IgD-negative memory B cell (primary cell): Measurements from ENCODE around the gene ALDH3A2. TPM values are rescaled to one million over a fixed set of nuclear protein-coding genes. Genes with fewer than 3 reads are reported as not detected.
"Not testable (repeated sequence)": the region's sequence is repeated elsewhere in the genome, so short reads cannot be mapped to it uniquely, and the experiment has no call there.

ENCODE experiments used
- H3K27ac Mint-ChIP-seq, 3 donors: one replicate each; pipeline ENCODE4 v1.8.0; 2020 to 2022; ENCODE audit warnings: mild to moderate bottlenecking in 3 of 3, mixed read lengths in 3 of 3, moderate library complexity in 1 of 3
- H3K27me3 Mint-ChIP-seq: one replicate; pipeline ENCODE4 v1.8.0; 2021; ENCODE audit warnings: mixed read lengths
- H3K36me3 Mint-ChIP-seq: one replicate; pipeline ENCODE4 v1.8.0; 2020; ENCODE audit warnings: mild to moderate bottlenecking, mixed read lengths
- H3K4me1 Mint-ChIP-seq, 3 donors: one replicate each; pipeline ENCODE4 v1.8.0; 2020 to 2022; ENCODE audit warnings: mixed read lengths in 3 of 3, mild to moderate bottlenecking in 1 of 3
- H3K4me3 Mint-ChIP-seq, 4 donors: one replicate each; pipeline ENCODE4 v1.8.0; 2020 to 2022; ENCODE audit warnings: mild to moderate bottlenecking in 4 of 4, mixed read lengths in 4 of 4, moderate library complexity in 3 of 4
- H3K9me3 Mint-ChIP-seq, 3 donors: one replicate each; pipeline ENCODE4 v1.8.0; 2020 to 2021; ENCODE audit warnings: mixed read lengths in 3 of 3, mild to moderate bottlenecking in 1 of 3
- polyA plus RNA-seq: library from polyadenylated mRNA; unstranded; fragments of 300-500 nt; fragmentation: Illumina TruSeq; gene quantifications from one replicate; pipeline ENCODE4 v1.2.3, GENCODE V29; 2021

ALDH3A2 gene
- polyA plus RNA-seq, 1 donor from 2014 or later = 21.8 TPM

DNA sequence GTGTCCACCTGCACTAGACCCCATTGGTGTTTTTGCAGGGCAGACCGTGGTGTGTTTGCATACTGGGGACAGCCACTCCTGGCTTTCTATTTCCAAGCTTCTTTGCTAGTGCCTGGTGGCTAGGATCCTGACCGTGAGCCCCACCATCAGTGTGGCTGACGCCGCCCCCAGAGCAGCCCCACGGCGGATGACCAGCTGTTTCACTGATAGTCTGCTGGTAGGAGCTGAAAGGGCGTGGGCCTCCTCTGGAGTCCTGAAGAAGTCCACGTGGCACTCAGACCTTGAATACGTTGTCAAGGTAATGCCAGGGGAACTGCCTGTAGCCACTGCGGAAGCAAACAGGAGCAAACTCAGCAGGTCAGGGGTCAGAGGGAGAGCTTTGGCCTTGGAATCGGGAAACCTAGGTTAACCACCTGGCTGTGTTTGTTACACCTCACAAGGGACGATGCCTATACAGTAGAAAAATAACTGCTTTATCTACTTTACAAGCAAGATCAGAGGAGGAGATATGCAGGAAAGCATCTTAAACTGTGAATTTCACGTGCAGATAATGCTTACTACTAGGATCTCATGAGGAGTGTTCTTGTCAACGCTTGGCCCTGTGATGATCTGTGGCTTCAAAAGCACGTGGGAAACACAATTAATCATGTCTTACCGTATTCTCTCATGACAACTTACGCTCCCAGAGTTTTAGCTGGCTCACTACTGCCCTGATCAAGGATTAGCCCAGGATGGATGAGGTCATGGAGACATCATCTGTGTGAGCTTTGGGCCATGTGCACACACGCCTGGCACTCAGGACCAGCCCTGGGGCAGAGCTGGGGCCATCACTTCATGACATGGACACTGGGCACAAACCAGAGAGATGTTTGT is 30.3 kb downstream of the ALDH3A2 start:
- H3K36me3 Mint-ChIP-seq = peaks cover 4% of the 10 kb centered on the region
- peaks cover 0 to 5% (median 0%) of the 10 kb centered on the region in 3 donors for H3K4me1 Mint-ChIP-seq
- H3K9me3 Mint-ChIP-seq = no peaks in the 10 kb centered on the region
- H3K27ac Mint-ChIP-seq = no peak overlapping the region
- H3K27me3 Mint-ChIP-seq = no peaks in the 10 kb centered on the region
- no peak overlapping the region for H3K4me3 Mint-ChIP-seq

DNA sequence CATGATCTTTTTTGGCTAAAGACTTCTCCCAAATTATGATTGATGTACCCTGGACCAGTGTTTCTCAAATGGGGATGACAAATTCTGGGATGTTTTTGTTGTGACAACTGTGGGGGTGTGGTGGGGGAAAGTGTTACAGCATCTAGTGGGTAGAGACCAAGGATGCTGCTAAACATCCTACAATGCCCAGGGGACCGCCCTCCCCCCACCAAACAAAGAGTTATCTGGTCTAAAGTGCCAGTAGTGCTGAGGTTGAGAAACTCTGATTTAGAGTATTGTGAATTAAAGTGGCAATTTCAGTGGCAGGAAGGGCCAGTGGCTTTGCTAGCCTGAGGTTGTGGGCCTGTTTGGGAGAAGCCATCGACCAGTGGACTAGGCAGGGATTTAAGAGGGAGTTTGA is 34.6 kb downstream of the ALDH3A2 start:
- Mint-ChIP-seq H3K27ac (no peak overlapping the region), H3K4me1 (peaks cover 0 to 5% (median 0%) of the 10 kb centered on the region in 3 donors), H3K4me3 (no peak overlapping the region), H3K36me3 (peaks cover 2% of the 10 kb centered on the region), H3K27me3 (no peaks in the 10 kb centered on the region), H3K9me3 (no peaks in the 10 kb centered on the region)

DNA sequence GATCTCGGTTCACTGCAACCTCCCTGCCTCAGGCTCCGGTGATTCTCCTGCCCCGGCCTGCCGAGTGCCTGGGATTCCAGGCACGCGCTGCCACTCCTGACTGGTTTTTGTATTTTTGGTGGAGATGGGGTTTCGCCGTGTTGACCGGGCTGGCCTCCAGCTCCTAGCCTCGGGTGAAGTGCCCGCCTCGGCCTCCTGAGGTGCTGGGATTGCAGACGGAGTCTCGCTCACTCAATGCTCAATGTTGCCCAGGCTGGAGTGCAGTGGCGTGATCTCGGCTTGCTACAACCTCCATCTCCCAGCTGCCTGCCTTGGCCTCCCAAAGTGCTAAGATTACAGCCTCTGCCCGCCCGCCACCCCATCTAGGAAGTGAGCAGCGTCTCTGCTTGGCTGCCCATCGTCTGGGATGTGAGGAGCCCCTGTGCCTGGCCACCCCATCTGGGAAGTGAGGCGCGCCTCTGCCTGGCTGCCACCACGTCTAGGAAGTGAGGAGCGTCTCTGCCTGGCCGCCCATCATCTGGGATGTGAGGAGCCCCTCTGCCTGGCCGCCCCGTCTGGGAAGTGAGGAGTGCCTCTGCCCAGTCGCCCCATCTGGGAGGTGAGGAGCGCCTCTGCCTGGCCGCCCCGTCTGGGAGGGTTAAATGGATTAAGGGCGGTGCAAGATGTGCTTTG is 36.5 kb downstream of the ALDH3A2 start:
- not testable (repeated sequence) for H3K27me3 Mint-ChIP-seq, H3K27ac Mint-ChIP-seq, H3K4me3 Mint-ChIP-seq, H3K4me1 Mint-ChIP-seq, H3K36me3 Mint-ChIP-seq, H3K9me3 Mint-ChIP-seq

DNA sequence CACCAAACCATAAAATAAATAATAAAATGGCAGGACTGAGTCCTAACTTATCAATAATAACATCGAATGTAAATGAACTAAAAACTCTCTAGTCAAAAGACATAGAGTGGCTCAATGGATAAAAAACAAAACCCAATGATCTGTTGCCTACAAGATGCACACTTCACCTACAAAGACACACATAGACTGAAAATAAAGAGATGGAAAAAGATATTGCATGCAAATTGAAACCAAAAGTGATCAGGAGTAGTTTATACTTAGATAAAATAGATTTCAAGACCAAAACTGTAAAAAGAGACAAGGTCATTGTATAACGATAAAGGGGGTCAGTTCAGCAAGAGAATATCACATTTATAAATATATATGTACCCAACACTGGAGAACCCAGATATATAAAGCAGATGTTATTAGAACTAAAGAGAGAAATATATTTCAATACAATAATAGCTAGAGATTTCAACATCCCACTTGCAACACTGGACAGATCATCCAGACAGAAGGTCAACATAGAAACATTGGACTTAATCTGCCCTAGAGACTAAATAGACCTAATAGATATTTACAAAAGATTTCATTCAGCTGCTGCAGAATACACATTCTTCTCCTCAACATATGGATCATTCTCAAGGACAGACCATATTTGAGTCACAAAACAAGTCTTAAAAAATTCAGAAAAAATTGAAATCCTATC is 38.0 kb downstream of the ALDH3A2 start:
- Mint-ChIP-seq H3K27ac (no peak overlapping the region), H3K36me3 (peaks cover 4% of the 10 kb centered on the region), H3K27me3 (no peaks in the 10 kb centered on the region), H3K9me3 (no peaks in the 10 kb centered on the region), H3K4me3 (no peak overlapping the region), H3K4me1 (no peaks in the 10 kb centered on the region)

DNA sequence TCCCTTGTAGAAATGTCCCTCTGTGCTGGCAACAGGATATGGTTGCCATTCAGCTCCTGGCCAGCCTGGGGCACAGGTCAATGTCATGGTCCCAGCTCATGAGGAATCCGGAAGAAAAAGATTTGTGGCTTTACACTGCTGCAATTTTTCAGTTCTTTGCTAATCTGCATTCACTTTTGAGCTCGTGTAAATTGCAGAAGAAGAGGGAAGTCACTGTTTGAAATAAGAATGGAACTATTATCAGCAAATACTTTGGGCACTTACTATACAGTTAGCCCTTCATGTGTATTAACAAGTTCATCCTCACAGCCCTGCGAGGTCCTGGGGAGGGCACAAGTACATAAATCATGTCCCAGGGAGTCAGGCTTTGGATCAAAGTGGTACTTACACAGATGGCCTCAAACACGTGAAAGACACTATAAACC is 53.7 kb downstream of the ALDH3A2 start:
- no peaks in the 10 kb centered on the region for H3K36me3 Mint-ChIP-seq
- no peak overlapping the region for H3K4me3 Mint-ChIP-seq
- H3K27me3 Mint-ChIP-seq = no peaks in the 10 kb centered on the region
- H3K27ac Mint-ChIP-seq = no peak overlapping the region
- H3K9me3 Mint-ChIP-seq = no peaks in the 10 kb centered on the region
- H3K4me1 Mint-ChIP-seq = no peaks in the 10 kb centered on the region

DNA sequence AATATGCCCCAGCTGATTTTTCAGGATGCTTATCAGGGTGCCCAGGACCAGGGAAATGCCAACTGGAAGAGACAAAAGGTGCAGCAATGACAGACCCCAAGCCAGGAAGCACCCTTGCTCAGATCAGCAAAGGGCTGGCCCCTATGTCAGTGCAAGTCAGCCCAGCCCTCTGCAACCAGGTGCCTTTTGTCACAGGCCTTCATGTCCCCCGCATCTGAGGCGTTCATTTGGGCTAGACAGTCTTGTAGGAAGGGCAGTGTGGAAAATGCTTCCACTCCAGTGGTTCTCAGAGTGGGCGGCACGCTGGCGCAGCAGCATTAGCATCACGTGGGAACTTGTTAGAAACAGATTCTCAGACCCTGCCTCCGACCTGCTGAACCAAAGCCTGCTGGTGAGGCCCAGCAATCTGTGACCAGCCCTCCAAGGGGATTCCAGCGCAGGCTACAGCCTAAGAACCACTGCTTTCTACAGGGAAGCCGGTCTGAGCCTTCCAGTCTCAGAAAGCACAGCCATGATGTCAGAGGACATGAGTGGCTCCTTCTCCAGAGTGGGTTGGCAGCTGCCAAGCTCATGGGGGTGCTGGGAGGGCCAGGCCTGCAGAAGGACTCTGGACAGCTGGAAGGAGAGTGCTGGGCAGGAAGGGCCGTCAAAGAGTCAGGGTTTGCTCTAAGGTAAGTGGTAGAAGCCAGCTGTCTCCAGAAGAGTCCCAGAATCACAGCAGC is 54.7 kb downstream of the ALDH3A2 start:
- no peaks in the 10 kb centered on the region for H3K27me3 Mint-ChIP-seq
- H3K4me3 Mint-ChIP-seq = no peak overlapping the region
- H3K36me3 Mint-ChIP-seq = no peaks in the 10 kb centered on the region
- no peak overlapping the region for H3K27ac Mint-ChIP-seq
- no peaks in the 10 kb centered on the region for H3K4me1 Mint-ChIP-seq
- H3K9me3 Mint-ChIP-seq = no peaks in the 10 kb centered on the region

DNA sequence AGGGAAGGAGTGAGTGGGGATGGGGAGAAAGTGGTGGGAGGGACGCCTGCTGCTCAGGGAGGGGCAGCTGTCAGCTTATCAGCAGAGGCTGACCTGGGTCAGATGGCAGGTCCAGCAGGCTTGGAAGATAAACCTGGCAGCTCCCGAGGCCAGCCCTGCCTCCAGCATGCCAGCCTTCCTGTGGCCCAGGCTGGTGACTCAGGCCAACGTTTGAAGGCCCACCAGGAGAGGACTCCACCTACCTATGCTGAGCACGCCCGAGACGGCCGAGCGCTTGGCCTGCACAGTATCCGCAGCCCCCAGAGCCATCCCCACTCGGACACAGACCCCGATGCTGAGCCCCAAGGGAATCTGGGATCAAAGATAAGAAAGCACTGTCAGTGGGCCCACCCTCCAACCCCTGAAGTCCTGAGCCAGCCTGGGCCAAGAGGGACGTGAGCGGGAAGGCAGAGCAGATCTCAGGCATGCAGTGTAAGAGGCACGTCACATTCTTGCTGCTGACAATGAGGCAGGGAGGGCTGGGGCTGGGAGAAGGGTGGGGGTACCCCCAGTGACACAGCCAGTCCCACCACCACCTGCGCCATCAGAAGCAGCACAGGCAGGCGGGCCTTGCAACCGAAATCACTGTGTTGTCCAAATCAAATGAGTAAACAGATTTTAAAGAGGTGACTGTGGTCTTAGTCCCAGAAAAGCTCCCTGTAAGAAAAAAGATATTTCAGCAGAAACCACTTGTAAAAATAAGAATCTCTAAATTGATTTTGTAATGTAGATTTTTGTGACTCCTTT is 55.5 kb downstream of the ALDH3A2 start:
- Mint-ChIP-seq H3K4me1 (no peaks in the 10 kb centered on the region), H3K27ac (no peak overlapping the region), H3K9me3 (no peaks in the 10 kb centered on the region), H3K27me3 (no peaks in the 10 kb centered on the region), H3K4me3 (no peak overlapping the region), H3K36me3 (no peaks in the 10 kb centered on the region)

DNA sequence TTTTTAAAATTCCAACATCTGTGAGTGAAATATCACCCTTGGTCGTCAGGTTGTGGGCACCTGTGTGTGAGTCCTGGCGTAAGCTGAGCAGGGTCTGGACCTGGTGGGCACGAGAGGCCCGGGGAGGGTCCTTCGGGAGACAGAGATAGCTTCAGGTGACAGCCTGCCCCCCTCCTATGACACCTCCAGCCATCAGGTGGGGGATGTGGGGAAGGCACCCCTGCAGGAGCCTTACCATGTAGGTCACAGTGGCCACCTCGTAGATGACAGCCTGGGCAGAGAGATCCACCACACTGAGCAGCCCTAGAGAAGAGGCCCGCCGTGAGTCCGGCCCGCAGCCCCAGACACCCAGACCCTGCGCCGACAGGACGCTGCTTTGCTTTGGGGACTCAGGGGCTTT is 56.6 kb downstream of the ALDH3A2 start:
- Mint-ChIP-seq H3K36me3 (no peaks in the 10 kb centered on the region), H3K4me3 (no peak overlapping the region), H3K9me3 (no peaks in the 10 kb centered on the region), H3K27ac (no peak overlapping the region), H3K27me3 (no peaks in the 10 kb centered on the region), H3K4me1 (no peaks in the 10 kb centered on the region)

DNA sequence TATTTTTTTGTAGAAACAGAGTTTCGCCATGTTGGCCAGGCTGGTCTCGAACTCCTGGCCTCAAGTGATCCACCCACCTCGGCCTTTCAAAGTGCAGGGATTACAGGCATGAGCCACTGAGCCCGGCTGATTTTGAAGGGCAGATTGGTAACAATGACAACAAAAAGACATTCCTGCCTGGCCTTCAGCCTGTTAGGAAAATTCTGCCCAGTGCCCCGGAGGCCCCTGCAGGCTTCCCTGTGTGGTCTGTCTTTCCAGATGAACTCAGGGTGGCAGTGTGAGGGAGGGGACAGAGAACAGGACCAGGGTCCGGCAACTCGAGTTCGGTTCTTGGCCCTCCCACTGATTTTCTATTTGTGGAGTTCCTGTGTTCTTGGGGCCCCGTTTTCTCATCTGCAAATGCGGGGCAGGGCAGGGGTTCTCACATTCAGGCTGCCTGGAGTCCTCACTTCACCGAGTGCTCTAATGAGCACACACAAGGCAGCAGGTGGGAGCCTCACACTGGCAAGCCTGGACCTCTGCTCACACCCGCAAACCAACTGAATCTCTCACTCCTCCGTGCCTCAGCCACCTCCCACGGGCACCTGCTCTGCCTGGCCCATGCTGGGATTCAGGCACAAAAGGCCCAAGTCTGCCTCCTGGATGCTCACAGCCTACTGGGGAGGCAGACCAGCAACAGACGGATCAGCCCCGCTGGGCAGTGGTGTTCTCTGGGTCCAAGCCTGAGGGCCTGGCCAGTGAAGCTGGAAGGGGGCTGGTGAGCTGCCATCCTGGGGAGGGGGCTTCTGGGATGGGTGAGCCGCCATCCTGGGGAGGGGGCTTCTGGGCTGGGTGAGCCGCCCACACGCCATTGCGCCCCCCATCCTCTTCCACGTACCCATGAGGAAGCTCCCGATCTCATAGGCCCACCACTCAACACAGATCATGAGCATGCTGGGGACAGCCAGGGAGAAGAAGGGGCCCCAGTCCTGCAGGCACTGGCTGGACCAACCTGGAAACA is 57.5 kb downstream of the ALDH3A2 start:
- Mint-ChIP-seq H3K4me3 (no peak overlapping the region), H3K9me3 (no peaks in the 10 kb centered on the region), H3K4me1 (no peaks in the 10 kb centered on the region), H3K27ac (no peak overlapping the region), H3K27me3 (no peaks in the 10 kb centered on the region), H3K36me3 (no peaks in the 10 kb centered on the region)

DNA sequence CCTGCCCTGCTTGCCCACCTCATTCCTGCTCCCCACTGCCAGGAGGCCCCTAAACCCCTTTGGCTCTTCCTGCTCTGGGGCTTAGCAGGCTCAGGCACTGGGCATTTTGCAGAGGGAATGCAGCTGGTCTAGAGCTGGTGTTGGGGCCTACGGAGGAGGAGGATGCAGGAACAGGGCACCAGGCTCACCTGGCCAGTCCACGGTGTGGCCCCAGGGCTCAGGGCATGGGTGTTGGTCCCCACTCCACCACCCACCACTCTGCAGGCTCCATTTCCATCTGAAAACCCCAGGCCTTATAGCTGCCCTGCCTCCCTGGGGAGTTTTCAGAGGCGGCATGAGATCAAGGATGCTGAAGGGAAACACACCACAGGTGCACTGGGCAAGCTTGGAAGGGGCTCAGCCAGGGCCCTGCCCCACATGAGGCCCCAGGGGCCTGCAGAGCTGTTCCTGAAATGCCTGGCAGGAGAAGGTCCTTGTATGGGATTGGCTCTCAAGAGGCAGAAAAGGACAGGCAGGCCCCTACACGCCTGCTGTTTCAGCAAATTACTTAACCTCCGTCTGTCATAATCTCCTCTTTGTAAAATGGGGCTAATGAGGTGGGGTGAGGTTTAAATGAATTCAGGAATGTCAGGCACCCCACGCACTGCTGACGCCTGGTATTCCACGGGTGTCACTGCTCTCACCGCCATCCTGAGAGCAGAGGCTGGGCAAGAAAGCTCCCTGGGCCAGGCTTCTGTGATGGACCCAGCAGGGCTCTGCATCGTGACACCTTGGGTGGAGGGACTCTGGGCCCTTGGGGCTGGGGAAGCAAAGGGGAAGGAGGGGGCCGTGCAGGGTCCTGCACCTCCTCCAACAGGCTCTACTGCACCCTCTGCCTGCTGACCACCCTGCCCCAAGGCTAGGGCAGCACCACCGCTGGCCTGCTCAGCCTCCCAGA is 58.5 kb downstream of the ALDH3A2 start:
- Mint-ChIP-seq H3K36me3 (no peaks in the 10 kb centered on the region), H3K4me1 (no peaks in the 10 kb centered on the region), H3K27ac (no peak overlapping the region), H3K27me3 (no peaks in the 10 kb centered on the region), H3K9me3 (no peaks in the 10 kb centered on the region), H3K4me3 (no peak overlapping the region)

DNA sequence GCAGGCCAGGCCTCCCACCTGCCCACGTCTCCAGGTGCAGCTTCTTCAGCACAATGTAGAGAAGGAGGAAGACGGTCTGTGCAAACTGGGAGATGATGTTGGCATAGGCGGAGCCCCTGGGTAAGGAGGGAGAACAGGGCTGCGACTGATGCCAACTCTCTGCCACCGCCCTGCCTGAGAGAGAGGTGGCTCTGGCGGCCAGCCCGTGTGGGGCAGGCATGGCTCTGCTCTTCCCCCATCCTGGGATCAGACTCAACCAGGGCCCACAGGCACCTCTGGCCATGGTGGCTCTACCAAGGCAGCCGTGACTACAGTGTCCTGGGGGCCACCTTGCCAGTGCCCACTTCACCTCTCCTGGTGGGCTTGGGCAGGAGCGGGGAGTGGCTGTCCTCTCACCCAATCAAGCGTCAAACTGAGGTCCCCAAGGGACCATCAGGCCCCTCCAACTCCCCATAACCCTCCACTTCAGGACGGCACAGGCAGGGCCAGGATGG is 59.2 kb downstream of the ALDH3A2 start:
- Mint-ChIP-seq H3K9me3 (no peaks in the 10 kb centered on the region), H3K27me3 (no peaks in the 10 kb centered on the region), H3K27ac (no peak overlapping the region), H3K4me3 (no peak overlapping the region), H3K36me3 (no peaks in the 10 kb centered on the region), H3K4me1 (no peaks in the 10 kb centered on the region)

DNA sequence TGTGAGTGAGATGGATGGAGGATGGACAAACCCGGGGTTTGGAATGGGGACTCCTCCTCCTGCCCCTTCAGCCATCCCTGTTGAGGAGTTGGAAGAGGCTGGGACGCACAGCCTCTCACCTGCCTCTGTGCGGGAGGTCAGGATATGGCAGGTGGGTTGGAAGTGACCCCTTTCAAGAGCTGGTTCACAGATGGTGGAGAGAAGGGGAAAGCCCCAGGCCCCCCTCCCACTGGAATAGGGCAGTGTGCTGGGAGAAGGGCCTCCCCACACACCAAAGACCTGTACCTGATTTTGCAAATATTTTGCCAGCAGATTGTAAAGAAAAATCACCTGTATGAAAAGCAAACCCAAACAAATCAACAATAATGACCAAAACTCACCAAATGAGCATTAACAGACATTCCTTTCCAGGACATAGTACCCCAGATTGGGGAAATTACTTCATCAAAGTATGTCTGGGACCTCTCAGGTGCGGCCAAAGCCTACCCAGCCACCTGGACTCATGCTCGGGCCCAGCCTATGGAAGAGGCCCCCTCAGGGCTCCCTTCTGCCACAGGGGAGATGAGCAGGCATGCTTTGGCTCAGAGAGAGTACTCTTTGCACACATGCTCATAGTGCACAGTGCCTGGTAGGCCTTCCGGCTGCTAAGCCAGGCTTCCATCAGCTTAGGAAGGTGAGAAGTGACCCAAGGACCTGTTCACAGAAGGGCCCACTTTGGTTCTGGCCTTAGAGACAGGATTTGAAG is 60.1 kb downstream of the ALDH3A2 start:
- H3K4me1 Mint-ChIP-seq = no peaks in the 10 kb centered on the region
- H3K4me3 Mint-ChIP-seq = no peak overlapping the region
- no peaks in the 10 kb centered on the region for H3K27me3 Mint-ChIP-seq
- H3K36me3 Mint-ChIP-seq = no peaks in the 10 kb centered on the region
- H3K9me3 Mint-ChIP-seq = no peaks in the 10 kb centered on the region
- no peak overlapping the region for H3K27ac Mint-ChIP-seq
